Type B pancreatic cell (in vitro differentiated cells): ENCODE results near the gene UNC79. TPM values are rescaled to one million over a fixed set of nuclear protein-coding genes. Genes with fewer than 3 reads are reported as not detected.
A peak's percentile ranks its signal among the peaks of the same experiment; 100 is the strongest.

Experiments used
- DNase-seq: peaks from one replicate; pipeline ENCODE4 v3.0.0; 2021; ENCODE audit warnings: mixed read lengths; ENCODE audit not compliant: unreplicated experiment; ENCODE audit errors: extremely low spot score
- H3K27ac Mint-ChIP-seq: 2 replicates; pipeline ENCODE4 v1.8.0; 2021; ENCODE audit warnings: mild to moderate bottlenecking, mixed read lengths
- H3K27me3 Mint-ChIP-seq: 2 replicates; pipeline ENCODE4 v1.8.0; 2021; ENCODE audit warnings: mixed read lengths
- H3K36me3 Mint-ChIP-seq: 2 replicates; pipeline ENCODE4 v1.8.0; 2021; ENCODE audit warnings: mixed read lengths
- H3K4me1 Mint-ChIP-seq: one replicate; pipeline ENCODE4 v1.8.0; 2021; ENCODE audit warnings: mixed read lengths; ENCODE audit not compliant: unreplicated experiment
- H3K4me3 Mint-ChIP-seq: 2 replicates; pipeline ENCODE4 v1.8.0; 2021; ENCODE audit warnings: mild to moderate bottlenecking, mixed read lengths
- H3K9me3 Mint-ChIP-seq: 2 replicates; pipeline ENCODE4 v1.8.0; 2021; ENCODE audit warnings: mixed read lengths
- total RNA-seq: library from RNA; stranded (reverse); gene quantifications from 2 replicates; pipeline ENCODE4 v1.2.1, GENCODE V29; 2021; ENCODE audit warnings: low replicate concordance
- TF ChIP-seq, protein P1 (sequence below): fragments of 200-600 bp; sonication (generic); conservative IDR thresholded peaks from 2 replicates; pipeline ENCODE4 v1.5.0; 2021; ENCODE audit warnings: antibody characterized with exemption, mild to moderate bottlenecking

Gene UNC79
- total RNA-seq, 1 donor from 2014 or later, result 2.1 TPM

DNA sequence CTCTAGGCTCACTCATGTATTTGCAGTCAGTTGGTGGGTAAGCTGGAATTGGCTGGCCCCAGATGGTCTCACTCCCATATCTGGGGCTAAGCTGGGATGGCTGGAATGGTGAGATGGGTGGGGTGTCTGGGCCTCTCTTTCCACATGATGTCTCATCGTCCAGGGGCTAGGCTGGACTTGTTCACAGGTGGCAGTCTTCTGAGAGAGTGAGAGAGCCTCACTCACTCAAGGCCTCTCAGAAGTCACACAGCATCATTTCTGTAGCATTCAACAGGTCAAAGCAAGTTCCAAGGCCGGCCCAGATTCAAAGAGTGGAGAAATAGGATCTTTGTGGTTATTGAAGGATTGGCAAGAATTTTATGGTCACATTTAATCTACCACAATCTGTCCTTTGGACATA is 102.7 kb downstream of the UNC79 start:
- peaks cover 3% of the 10 kb centered on the region for H3K36me3 Mint-ChIP-seq
- no peak overlapping the region for H3K4me3 Mint-ChIP-seq
- H3K27ac Mint-ChIP-seq, result no peak overlapping the region
- H3K4me1 Mint-ChIP-seq, result no peaks in the 10 kb centered on the region
- H3K27me3 Mint-ChIP-seq, result peaks cover 12% of the 10 kb centered on the region
- no peak for DNase-seq
- no peaks in the 10 kb centered on the region for H3K9me3 Mint-ChIP-seq
- TF ChIP-seq, protein P1, sequence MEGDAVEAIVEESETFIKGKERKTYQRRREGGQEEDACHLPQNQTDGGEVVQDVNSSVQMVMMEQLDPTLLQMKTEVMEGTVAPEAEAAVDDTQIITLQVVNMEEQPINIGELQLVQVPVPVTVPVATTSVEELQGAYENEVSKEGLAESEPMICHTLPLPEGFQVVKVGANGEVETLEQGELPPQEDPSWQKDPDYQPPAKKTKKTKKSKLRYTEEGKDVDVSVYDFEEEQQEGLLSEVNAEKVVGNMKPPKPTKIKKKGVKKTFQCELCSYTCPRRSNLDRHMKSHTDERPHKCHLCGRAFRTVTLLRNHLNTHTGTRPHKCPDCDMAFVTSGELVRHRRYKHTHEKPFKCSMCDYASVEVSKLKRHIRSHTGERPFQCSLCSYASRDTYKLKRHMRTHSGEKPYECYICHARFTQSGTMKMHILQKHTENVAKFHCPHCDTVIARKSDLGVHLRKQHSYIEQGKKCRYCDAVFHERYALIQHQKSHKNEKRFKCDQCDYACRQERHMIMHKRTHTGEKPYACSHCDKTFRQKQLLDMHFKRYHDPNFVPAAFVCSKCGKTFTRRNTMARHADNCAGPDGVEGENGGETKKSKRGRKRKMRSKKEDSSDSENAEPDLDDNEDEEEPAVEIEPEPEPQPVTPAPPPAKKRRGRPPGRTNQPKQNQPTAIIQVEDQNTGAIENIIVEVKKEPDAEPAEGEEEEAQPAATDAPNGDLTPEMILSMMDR, result no peak

DNA sequence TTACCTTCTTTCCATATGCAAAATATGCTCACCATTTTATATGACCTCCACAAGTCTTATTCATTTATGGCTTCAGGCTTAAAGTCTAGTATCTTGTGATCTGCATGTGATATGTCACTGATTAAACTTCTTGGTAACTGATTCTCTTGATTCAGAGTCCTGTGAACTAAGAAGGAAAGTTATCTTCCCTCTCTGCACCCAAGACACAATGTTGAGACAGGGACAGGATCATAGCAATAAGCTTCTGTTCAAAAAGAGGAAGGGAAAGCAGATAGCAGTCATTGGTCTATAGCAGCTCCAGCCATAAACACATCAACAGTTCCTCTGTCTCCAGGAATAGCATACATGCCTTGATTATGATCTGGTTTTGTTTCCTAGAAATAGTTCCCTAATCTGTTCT is 103.1 kb downstream of the UNC79 start:
- H3K4me1 Mint-ChIP-seq, result no peaks in the 10 kb centered on the region
- no peak overlapping the region for H3K4me3 Mint-ChIP-seq
- H3K27me3 Mint-ChIP-seq, result peaks cover 12% of the 10 kb centered on the region
- no peak for DNase-seq
- TF ChIP-seq, protein P1, result no peak
- peaks cover 4% of the 10 kb centered on the region for H3K36me3 Mint-ChIP-seq
- H3K27ac Mint-ChIP-seq, result no peak overlapping the region
- H3K9me3 Mint-ChIP-seq, result no peaks in the 10 kb centered on the region

DNA sequence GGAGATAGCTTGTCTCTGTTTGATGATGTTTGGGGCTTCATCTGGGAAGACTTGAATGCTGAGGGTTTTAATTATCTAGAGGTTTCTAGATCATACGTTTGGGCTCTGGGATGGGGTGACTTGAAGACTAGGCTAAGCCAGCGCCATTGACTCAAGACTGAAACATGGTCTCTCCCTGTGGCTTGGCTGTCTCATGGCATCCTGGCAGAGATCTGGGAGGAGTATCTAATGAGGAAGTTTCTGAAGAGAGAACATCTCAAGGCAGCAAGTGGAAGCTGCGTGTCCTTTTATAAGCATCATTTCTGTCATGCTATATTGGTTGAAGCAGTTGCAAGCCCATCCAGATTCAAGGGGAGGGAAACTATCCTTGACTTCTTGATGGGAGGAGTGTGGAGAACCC is 104.8 kb downstream of the UNC79 start:
- no peak overlapping the region for H3K27ac Mint-ChIP-seq
- no peak for DNase-seq
- peaks cover 4% of the 10 kb centered on the region for H3K27me3 Mint-ChIP-seq
- TF ChIP-seq, protein P1, result no peak
- no peaks in the 10 kb centered on the region for H3K9me3 Mint-ChIP-seq
- no peak overlapping the region for H3K4me3 Mint-ChIP-seq
- peaks cover 4% of the 10 kb centered on the region for H3K36me3 Mint-ChIP-seq
- no peaks in the 10 kb centered on the region for H3K4me1 Mint-ChIP-seq

DNA sequence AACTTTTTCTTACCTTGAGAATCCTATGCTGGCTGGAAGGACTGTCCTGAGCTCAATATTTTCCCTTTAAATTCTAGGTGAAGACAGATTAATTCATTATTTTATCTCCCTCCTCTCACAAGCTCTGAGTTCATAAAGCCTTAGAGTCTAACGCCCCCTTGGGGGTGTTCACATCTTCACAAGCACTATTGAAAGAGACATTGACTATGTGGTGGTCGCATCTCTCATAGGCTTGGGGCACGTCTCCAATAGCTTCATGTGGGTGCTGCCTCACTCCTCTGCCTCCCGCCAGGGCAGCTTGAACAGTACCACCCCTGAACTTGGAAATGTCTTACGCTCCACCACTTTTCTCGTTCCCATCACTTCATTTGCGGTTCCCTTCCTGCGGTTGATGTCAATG is 106.2 kb downstream of the UNC79 start:
- Mint-ChIP-seq H3K4me3 (no peak overlapping the region), H3K27ac (no peak overlapping the region), H3K36me3 (peaks cover 4% of the 10 kb centered on the region), H3K9me3 (no peaks in the 10 kb centered on the region), H3K4me1 (no peaks in the 10 kb centered on the region), H3K27me3 (peaks cover 7% of the 10 kb centered on the region)
- TF ChIP-seq, protein P1, result peak; percentile 37
- no peak for DNase-seq

DNA sequence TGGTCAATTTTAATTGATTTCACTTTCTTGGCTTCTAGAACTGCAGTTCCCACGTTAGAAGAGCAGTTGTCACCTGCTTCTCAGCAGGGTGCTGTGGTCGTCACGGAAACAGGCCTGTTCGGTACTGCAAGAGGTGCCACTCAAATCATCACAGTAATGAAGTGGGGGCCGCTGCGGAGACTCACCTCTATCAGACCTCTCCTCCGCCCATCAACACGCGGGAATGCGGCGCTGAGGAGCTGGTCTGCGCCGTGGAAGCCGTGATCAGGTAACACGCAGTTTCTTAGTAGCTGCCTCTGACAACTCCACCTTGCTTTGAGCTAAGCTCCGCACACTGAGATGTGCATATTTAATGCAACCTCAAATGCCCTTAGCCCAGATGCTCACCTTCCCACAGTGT is 107.2 kb downstream of the UNC79 start:
- Mint-ChIP-seq H3K4me1 (no peaks in the 10 kb centered on the region), H3K27me3 (peaks cover 7% of the 10 kb centered on the region), H3K36me3 (peaks cover 4% of the 10 kb centered on the region), H3K9me3 (no peaks in the 10 kb centered on the region), H3K4me3 (no peak overlapping the region), H3K27ac (no peak overlapping the region)
- DNase-seq, result no peak
- TF ChIP-seq, protein P1, result no peak

DNA sequence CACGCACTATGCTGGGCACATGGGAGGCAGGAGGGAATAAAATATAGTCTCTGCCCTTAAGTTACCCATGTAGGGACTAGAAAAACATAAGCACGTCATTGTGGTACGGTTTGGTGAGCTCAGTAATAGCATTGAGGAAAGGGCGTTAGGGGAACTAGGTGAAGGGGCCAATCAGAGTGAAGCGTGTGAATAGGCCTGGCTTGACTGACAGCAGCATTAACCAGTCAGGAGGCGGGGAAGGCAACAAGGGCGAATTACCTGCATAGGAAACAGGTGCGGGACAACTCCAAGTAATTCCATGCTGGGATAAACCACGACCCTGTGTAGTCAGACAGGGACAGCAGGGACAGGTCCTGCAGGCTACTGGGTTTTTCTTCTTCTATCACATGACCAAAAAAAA is 107.7 kb downstream of the UNC79 start:
- Mint-ChIP-seq H3K4me1 (no peaks in the 10 kb centered on the region), H3K36me3 (peaks cover 4% of the 10 kb centered on the region), H3K27ac (no peak overlapping the region), H3K9me3 (no peaks in the 10 kb centered on the region), H3K27me3 (peaks cover 7% of the 10 kb centered on the region), H3K4me3 (no peak overlapping the region)
- DNase-seq, result no peak
- TF ChIP-seq, protein P1, result no peak
